WI38 (cell line): Measurements from ENCODE around the gene S100A12.

Source experiments
- H3K4me3 ChIP-seq: 2 replicates; pipeline ENCODE4 v1.5.1; 2011; ENCODE audit warnings: low read depth, mild to moderate bottlenecking, control low read depth, low read length
- CTCF ChIP-seq: IDR thresholded peaks from 2 replicates; pipeline ENCODE4 v1.5.1; 2012; ENCODE audit warnings: low read depth, mild to moderate bottlenecking, control low read depth, low read length

S100A12 gene

GRCh38 chr1:153363641-153364040 is 11.8 kb downstream of the S100A12 start:
- H3K4me3 ChIP-seq: no peak overlapping the region
- no peak for TF ChIP-seq CTCF

GRCh38 chr1:153362187-153362775 is 13.1 kb downstream of the S100A12 start:
- TF ChIP-seq CTCF: no peak
- no peak overlapping the region for H3K4me3 ChIP-seq

GRCh38 chr1:153361480-153362109 is 13.8 kb downstream of the S100A12 start:
- no peak for TF ChIP-seq CTCF
- H3K4me3 ChIP-seq: no peak overlapping the region

- no peak overlapping the region for H3K4me3 ChIP-seq
- no peak for TF ChIP-seq CTCF
Observed at GRCh38 chr1:153360592-153361479, 14.6 kb downstream of the S100A12 start.

- no peak for TF ChIP-seq CTCF
- no peak overlapping the region for H3K4me3 ChIP-seq
Observed at GRCh38 chr1:153360190-153360589, 15.2 kb downstream of the S100A12 start.

- H3K4me3 ChIP-seq: no peak overlapping the region
- TF ChIP-seq CTCF: no peak
Observed at GRCh38 chr1:153359241-153359640, 16.2 kb downstream of the S100A12 start.

- no peak overlapping the region for H3K4me3 ChIP-seq
- TF ChIP-seq CTCF: no peak
Observed at GRCh38 chr1:153358691-153358975, 16.8 kb downstream of the S100A12 start.
